Measurements from ENCODE around the gene RBFOX2.
A peak's percentile ranks its signal among the peaks of the same experiment; 100 is the strongest.

Gene RBFOX2

GRCh38 chr22:35758394-35758793 lies 270.2 kb downstream of the RBFOX2 start:
- TF ChIP-seq, protein P1, sequence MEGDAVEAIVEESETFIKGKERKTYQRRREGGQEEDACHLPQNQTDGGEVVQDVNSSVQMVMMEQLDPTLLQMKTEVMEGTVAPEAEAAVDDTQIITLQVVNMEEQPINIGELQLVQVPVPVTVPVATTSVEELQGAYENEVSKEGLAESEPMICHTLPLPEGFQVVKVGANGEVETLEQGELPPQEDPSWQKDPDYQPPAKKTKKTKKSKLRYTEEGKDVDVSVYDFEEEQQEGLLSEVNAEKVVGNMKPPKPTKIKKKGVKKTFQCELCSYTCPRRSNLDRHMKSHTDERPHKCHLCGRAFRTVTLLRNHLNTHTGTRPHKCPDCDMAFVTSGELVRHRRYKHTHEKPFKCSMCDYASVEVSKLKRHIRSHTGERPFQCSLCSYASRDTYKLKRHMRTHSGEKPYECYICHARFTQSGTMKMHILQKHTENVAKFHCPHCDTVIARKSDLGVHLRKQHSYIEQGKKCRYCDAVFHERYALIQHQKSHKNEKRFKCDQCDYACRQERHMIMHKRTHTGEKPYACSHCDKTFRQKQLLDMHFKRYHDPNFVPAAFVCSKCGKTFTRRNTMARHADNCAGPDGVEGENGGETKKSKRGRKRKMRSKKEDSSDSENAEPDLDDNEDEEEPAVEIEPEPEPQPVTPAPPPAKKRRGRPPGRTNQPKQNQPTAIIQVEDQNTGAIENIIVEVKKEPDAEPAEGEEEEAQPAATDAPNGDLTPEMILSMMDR (IDR thresholded peaks at IDR 0.05; ENCODE audit: low read depth, low read length), result no peak
- DNase-seq (ENCODE audit: extremely low read depth, low read depth), result no peak

- TF ChIP-seq, protein P1 (IDR thresholded peaks at IDR 0.05; ENCODE audit: low read depth, low read length), result no peak
- no peak for DNase-seq (ENCODE audit: extremely low read depth, low read depth)
These were observed 271.9 kb downstream of the RBFOX2 start for GRCh38 chr22:35756722-35757121.

DNA sequence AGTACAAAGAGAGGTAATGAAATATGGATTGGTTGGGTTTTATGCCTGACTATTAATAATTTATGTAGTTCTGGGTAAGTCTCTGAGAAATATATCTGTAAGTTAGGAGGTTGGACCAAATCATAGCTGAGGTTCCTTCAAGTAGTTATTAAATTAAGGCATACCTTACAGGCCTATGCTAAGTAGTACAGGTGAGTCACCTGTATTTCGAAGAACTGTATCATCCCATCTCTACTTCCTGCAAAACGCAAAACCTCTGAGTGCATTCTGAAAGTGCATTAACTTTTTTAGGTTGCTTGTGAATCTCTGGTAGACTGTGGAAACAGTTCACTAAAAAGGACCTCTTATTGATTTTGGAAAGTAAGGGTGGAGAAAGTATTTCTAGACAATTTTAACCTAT lies 273.9 kb downstream of the RBFOX2 start:
- TF ChIP-seq, protein P1 (IDR thresholded peaks at IDR 0.05; ENCODE audit: low read depth, low read length), result no peak

GRCh38 chr22:35752863-35753189 lies 275.8 kb downstream of the RBFOX2 start:
- no peak for DNase-seq (ENCODE audit: extremely low read depth, low read depth)
- TF ChIP-seq, protein P1 (IDR thresholded peaks at IDR 0.05; ENCODE audit: low read depth, low read length), result no peak

More for the DNA sequence above, 273.9 kb downstream of the RBFOX2 start:
- DNase-seq (ENCODE audit: extremely low read depth, low read depth), result no peak

DNA sequence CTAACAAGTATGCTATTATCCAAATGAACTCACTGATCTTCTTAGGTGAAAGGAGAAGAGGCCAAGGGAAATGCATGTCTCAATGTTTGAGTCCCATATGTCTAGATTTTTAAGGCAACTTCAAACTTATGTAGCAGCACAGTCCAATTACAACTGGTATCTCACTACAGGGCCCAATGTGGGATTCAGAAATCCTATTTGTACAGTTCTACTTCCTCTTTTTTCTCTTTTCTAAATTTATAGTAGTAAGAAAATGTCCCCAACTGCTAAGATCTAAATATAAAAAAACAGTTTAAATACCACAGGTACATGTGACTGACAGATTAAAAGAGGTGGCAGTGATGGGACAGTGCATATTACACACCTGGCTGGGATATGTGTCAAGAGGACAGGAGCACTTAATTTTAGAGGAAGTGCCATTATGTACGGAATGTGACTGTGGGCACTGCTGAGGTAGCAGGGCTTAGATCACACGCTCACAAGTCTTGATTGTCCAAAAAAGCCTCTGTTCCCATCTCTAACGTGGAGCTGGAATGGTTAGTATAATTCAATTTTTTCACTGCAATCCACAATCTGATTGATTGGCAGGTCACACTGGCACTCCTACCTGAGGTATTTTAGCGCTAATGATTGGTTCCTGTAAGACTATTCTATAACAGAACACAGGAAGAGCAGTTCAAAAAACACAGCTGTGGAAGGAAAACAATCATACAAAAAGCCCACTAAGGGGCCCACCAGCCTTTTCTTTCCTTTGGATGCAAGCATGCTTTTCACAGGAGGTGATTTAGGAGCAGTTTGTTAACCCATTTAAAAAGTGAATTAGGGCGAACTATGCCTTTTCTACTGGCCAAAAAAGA lies 276.4 kb downstream of the RBFOX2 start:
- no peak for DNase-seq (ENCODE audit: extremely low read depth, low read depth)
- TF ChIP-seq, protein P1 (IDR thresholded peaks at IDR 0.05; ENCODE audit: low read depth, low read length), result no peak

DNA sequence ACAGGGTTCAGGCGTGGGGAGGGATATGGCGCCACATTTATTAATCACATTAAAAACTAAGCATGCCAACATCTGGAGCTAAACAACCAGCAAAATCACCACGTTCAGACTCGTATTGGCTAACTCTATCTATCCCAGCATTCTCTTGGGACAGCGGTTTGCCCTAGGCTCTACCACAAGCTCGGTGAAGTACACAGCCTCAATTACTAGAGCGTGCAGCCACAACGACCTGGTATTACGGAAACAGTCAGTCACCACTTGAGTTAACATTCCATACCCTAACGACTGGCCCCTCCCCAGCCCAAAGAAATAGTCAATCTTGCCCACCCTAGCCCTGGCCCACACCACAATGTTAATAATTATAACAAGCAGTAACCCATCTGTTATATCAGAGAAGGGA lies 278.8 kb downstream of the RBFOX2 start:
- TF ChIP-seq, protein P1 (IDR thresholded peaks at IDR 0.05; ENCODE audit: low read depth, low read length), result no peak
- DNase-seq (ENCODE audit: extremely low read depth, low read depth), result peak; percentile 87

GRCh38 chr22:35746946-35747703 lies 281.5 kb downstream of the RBFOX2 start:
- DNase-seq (ENCODE audit: extremely low read depth, low read depth), result no peak

More at GRCh38 chr22:35746946-35747703, 281.5 kb downstream of the RBFOX2 start:
- TF ChIP-seq, protein P1 (IDR thresholded peaks at IDR 0.05; ENCODE audit: low read depth, low read length), result no peak

Measured in AG09319 (cell line).